ENCODE measurements around the gene EPO.
A peak's percentile ranks its signal among the peaks of the same experiment; 100 is the strongest.

EPO gene

GRCh38 chr7:100677308-100678267 is 42.7 kb upstream of the EPO start:
- no peaks in the 10 kb centered on the region for H3K9me3 ChIP-seq (ENCODE audit: control insufficient read depth, low read length)
- H3K36me3 ChIP-seq (ENCODE audit: control insufficient read depth, insufficient read depth, low read length) = peaks cover 25% of the 10 kb centered on the region
- no peak overlapping the region for H3K4me3 ChIP-seq (ENCODE audit: insufficient read depth, low read depth, low read length)
- 95% methylated on average over 36 of the region's 36 CpGs for WGBS, 2 experiments
- H3K27ac ChIP-seq (ENCODE audit: insufficient read depth, low read depth, low read length, poor library complexity, severe bottlenecking) = no peak overlapping the region
- H3K4me1 ChIP-seq (ENCODE audit: control insufficient read depth, insufficient read depth, low read length) = peaks cover 14% of the 10 kb centered on the region
- peaks cover 5% of the 10 kb centered on the region for H3K27me3 ChIP-seq (ENCODE audit: control insufficient read depth, insufficient read depth, low read length, poor library complexity, severe bottlenecking)

GRCh38 chr7:100678291-100678984 is 41.8 kb upstream of the EPO start:
- Histone ChIP-seq H3K4me3 (ENCODE audit: insufficient read depth, low read depth, low read length) (no peak overlapping the region), H3K4me1 (ENCODE audit: control insufficient read depth, insufficient read depth, low read length) (peaks cover 14% of the 10 kb centered on the region), H3K27me3 (ENCODE audit: control insufficient read depth, insufficient read depth, low read length, poor library complexity, severe bottlenecking) (no peaks in the 10 kb centered on the region), H3K27ac (ENCODE audit: insufficient read depth, low read depth, low read length, poor library complexity, severe bottlenecking) (no peak overlapping the region), H3K9me3 (ENCODE audit: control insufficient read depth, low read length) (no peaks in the 10 kb centered on the region), H3K36me3 (ENCODE audit: control insufficient read depth, insufficient read depth, low read length) (peaks cover 32% of the 10 kb centered on the region)
- 94% methylated on average over 35 of the region's 35 CpGs for WGBS, 2 experiments

- Histone ChIP-seq H3K27me3 (ENCODE audit: control insufficient read depth, insufficient read depth, low read length, poor library complexity, severe bottlenecking) (no peaks in the 10 kb centered on the region), H3K9me3 (ENCODE audit: control insufficient read depth, low read length) (no peaks in the 10 kb centered on the region), H3K27ac (ENCODE audit: insufficient read depth, low read depth, low read length, poor library complexity, severe bottlenecking) (peak overlapping the region; percentile 63), H3K36me3 (ENCODE audit: control insufficient read depth, insufficient read depth, low read length) (peaks cover 36% of the 10 kb centered on the region), H3K4me1 (ENCODE audit: control insufficient read depth, insufficient read depth, low read length) (peaks cover 14% of the 10 kb centered on the region), H3K4me3 (ENCODE audit: insufficient read depth, low read depth, low read length) (no peak overlapping the region)
- WGBS, 2 experiments = 90 to 93% methylated on average over 13 of the region's 13 CpGs
Observed at GRCh38 chr7:100679129-100679926, 40.9 kb upstream of the EPO start.

DNA sequence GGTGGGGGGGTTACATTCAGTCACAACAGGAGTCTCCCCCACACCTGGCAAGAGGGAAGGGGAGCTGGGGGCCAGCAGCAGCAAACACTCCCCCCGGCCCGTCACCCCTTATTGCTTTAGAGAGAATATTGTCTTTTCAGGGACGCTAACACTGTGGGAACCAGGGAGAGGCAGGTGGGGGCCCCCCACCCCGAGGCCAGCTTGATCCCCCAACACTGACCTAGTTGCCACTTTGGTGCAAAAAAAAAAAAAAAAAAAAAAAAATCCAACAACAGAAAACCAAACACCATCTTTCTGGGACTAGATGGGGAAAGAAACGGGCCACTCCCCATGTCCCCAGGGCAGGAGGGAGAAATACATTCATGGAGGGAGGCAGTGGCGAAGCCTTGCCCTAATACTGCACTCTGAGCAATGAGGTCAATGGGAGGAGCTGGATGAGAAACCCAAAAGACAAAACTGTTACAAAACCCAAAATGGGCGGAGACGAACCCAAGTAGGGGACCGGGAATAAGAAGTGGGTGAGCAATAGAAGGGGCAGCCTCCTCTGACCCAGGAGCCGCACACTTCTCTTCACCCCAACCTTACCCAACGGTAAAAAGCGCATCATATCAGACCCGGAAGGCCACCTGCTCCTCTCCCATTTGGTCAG is 40.2 kb upstream of the EPO start:
- Histone ChIP-seq H3K36me3 (ENCODE audit: control insufficient read depth, insufficient read depth, low read length) (peaks cover 41% of the 10 kb centered on the region), H3K4me1 (ENCODE audit: control insufficient read depth, insufficient read depth, low read length) (peaks cover 14% of the 10 kb centered on the region), H3K27me3 (ENCODE audit: control insufficient read depth, insufficient read depth, low read length, poor library complexity, severe bottlenecking) (no peaks in the 10 kb centered on the region), H3K4me3 (ENCODE audit: insufficient read depth, low read depth, low read length) (no peak overlapping the region), H3K27ac (ENCODE audit: insufficient read depth, low read depth, low read length, poor library complexity, severe bottlenecking) (no peak overlapping the region), H3K9me3 (ENCODE audit: control insufficient read depth, low read length) (no peaks in the 10 kb centered on the region)
- 93 to 96% methylated on average over 13 of the region's 13 CpGs for WGBS, 2 experiments

GRCh38 chr7:100680576-100681271 is 39.5 kb upstream of the EPO start:
- peaks cover 46% of the 10 kb centered on the region for H3K36me3 ChIP-seq (ENCODE audit: control insufficient read depth, insufficient read depth, low read length)
- H3K27ac ChIP-seq (ENCODE audit: insufficient read depth, low read depth, low read length, poor library complexity, severe bottlenecking) = no peak overlapping the region
- 92 to 93% methylated on average over 18 of the region's 18 CpGs for WGBS, 2 experiments

DNA sequence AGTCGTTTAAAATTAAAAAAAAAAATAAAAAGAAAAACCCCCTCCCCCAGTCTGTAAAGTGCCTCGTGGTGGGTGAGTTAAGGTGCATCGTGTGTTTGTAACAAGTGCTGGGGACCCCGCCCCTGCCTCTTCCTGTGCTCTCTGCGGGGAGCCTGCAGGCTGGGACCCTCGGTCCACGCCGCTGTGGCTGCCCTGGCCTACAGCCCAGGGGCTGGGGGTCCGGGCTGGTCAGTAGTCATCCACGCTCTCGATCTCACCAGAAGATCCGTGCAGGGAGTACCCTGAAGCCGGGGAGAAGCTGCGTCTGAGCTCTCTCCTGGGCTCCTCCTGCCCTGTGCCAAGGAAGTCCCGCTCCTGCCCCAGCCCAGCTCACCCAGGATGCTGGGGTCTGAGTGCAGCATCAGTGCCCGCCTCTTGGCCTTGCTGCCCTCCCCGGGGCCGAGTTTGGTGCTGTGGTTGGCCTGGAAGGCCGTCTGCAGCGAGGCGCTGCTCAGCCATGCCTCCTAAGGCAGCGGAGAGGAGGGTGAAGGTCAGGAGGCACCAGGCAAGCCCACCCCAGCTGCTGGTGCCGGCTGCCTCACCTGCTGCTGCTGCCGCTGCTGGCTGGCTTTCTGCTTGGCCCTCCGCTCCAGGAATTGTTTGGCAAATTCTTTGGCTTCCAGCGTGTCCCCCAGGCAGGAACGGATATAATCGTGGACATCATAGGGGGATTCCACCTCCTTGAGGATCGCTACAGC is 38.6 kb upstream of the EPO start:
- peaks cover 52% of the 10 kb centered on the region for H3K36me3 ChIP-seq (ENCODE audit: control insufficient read depth, insufficient read depth, low read length)
- WGBS, 2 experiments = 93 to 94% methylated on average over 28 of the region's 29 CpGs

More at GRCh38 chr7:100680576-100681271, 39.5 kb upstream of the EPO start:
- H3K4me1 ChIP-seq (ENCODE audit: control insufficient read depth, insufficient read depth, low read length) = peaks cover 14% of the 10 kb centered on the region
- H3K4me3 ChIP-seq (ENCODE audit: insufficient read depth, low read depth, low read length) = no peak overlapping the region
- no peaks in the 10 kb centered on the region for H3K27me3 ChIP-seq (ENCODE audit: control insufficient read depth, insufficient read depth, low read length, poor library complexity, severe bottlenecking)
- H3K9me3 ChIP-seq (ENCODE audit: control insufficient read depth, low read length) = no peaks in the 10 kb centered on the region

GRCh38 chr7:100682228-100682741 is 38.0 kb upstream of the EPO start:
- Histone ChIP-seq H3K27me3 (ENCODE audit: control insufficient read depth, insufficient read depth, low read length, poor library complexity, severe bottlenecking) (no peaks in the 10 kb centered on the region), H3K4me3 (ENCODE audit: insufficient read depth, low read depth, low read length) (no peak overlapping the region), H3K9me3 (ENCODE audit: control insufficient read depth, low read length) (no peaks in the 10 kb centered on the region), H3K27ac (ENCODE audit: insufficient read depth, low read depth, low read length, poor library complexity, severe bottlenecking) (no peak overlapping the region), H3K36me3 (ENCODE audit: control insufficient read depth, insufficient read depth, low read length) (peaks cover 56% of the 10 kb centered on the region), H3K4me1 (ENCODE audit: control insufficient read depth, insufficient read depth, low read length) (peaks cover 14% of the 10 kb centered on the region)
- 91% methylated on average over 25 of the region's 25 CpGs for WGBS, 2 experiments

More for the DNA sequence above, 38.6 kb upstream of the EPO start:
- Histone ChIP-seq H3K27ac (ENCODE audit: insufficient read depth, low read depth, low read length, poor library complexity, severe bottlenecking) (no peak overlapping the region), H3K9me3 (ENCODE audit: control insufficient read depth, low read length) (no peaks in the 10 kb centered on the region), H3K27me3 (ENCODE audit: control insufficient read depth, insufficient read depth, low read length, poor library complexity, severe bottlenecking) (no peaks in the 10 kb centered on the region), H3K4me1 (ENCODE audit: control insufficient read depth, insufficient read depth, low read length) (peaks cover 14% of the 10 kb centered on the region), H3K4me3 (ENCODE audit: insufficient read depth, low read depth, low read length) (no peak overlapping the region)

GRCh38 chr7:100682991-100683658 is 37.1 kb upstream of the EPO start:
- no peaks in the 10 kb centered on the region for H3K27me3 ChIP-seq (ENCODE audit: control insufficient read depth, insufficient read depth, low read length, poor library complexity, severe bottlenecking)
- 94 to 95% methylated on average over 28 of the region's 28 CpGs for WGBS, 2 experiments
- H3K36me3 ChIP-seq (ENCODE audit: control insufficient read depth, insufficient read depth, low read length) = peaks cover 56% of the 10 kb centered on the region
- no peak overlapping the region for H3K27ac ChIP-seq (ENCODE audit: insufficient read depth, low read depth, low read length, poor library complexity, severe bottlenecking)
- peaks cover 14% of the 10 kb centered on the region for H3K4me1 ChIP-seq (ENCODE audit: control insufficient read depth, insufficient read depth, low read length)
- H3K4me3 ChIP-seq (ENCODE audit: insufficient read depth, low read depth, low read length) = no peak overlapping the region
- H3K9me3 ChIP-seq (ENCODE audit: control insufficient read depth, low read length) = no peaks in the 10 kb centered on the region

All from ectodermal cell (in vitro differentiated cells).